ENCODE measurements around the gene TOGARAM2. TPM values are rescaled to one million over a fixed set of nuclear protein-coding genes. Genes with fewer than 3 reads are reported as not detected.

TOGARAM2 gene
- total and polyA plus RNA-seq, 10 of the 15 experiments (the other 5 are each of a cell fraction or from before 2014, with no cell fraction given), result 0.01 to 0.06 (median 0.03) TPM; not detected in 7

GRCh38 chr2:29060441-29060840 is 79.3 kb downstream of the TOGARAM2 start (continued):
- no peak for TF ChIP-seq SUZ12 (IDR thresholded peaks at IDR 0.05; ENCODE audit: unreplicated experiment)
- no peak for TF ChIP-seq HDAC6 (IDR thresholded peaks at IDR 0.05; ENCODE audit: unreplicated experiment)
- no peak for TF ChIP-seq ZNF217 (IDR thresholded peaks at IDR 0.05)
- no peak for TF ChIP-seq YBX1 (IDR thresholded peaks at IDR 0.05)

- CTCF ChIA-PET, result no interaction called here
Observed at GRCh38 chr2:29061176-29061575, 80.1 kb downstream of the TOGARAM2 start.

More at GRCh38 chr2:29061176-29061575, 80.1 kb downstream of the TOGARAM2 start:
- ChIA-PET SMC1A (ENCODE audit: uncharacterized antibody, unreplicated experiment) (no interaction called here), POLR2A (no interaction called here), RAD21 (ENCODE audit: unreplicated experiment) (no interaction called here)
- Histone ChIP-seq H3K79me2 (ENCODE audit: control insufficient read depth, insufficient read depth, low read length) (no peaks in the 10 kb centered on the region), H3K9ac (ENCODE audit: control insufficient read depth, insufficient read depth, low read length) (no peak overlapping the region), H3K27ac (ENCODE audit: control insufficient read depth, insufficient read depth) (no peak overlapping the region), H2AFZ (ENCODE audit: control insufficient read depth, low read depth, low read length) (no peak overlapping the region), H3K9me3 (replicated peaks; ENCODE audit: control insufficient read depth, insufficient read depth, low read length) (no peaks in the 10 kb centered on the region), H3K27me3 (replicated peaks in 1 of 2; ENCODE audit: control insufficient read depth in 2 of 2, insufficient read depth in 2 of 2, low read length in 1 of 2) (no peaks in the 10 kb centered on the region), H3K4me3 (no peak overlapping the region), H3K36me3 (ENCODE audit: control insufficient read depth in 2 of 2, insufficient read depth in 2 of 2, low read length in 1 of 2) (no peaks in the 10 kb centered on the region), H3K4me1 (ENCODE audit: control insufficient read depth, insufficient read depth, low read length) (no peaks in the 10 kb centered on the region), H3K4me2 (ENCODE audit: control insufficient read depth, insufficient read depth) (no peak overlapping the region), H4K20me1 (ENCODE audit: control insufficient read depth, insufficient read depth) (no peaks in the 10 kb centered on the region)
- in situ Hi-C loops (cut with MboI), result no loop called here
- no peak for TF ChIP-seq CBX5 (IDR thresholded peaks at IDR 0.05; ENCODE audit: low read depth)
- TF ChIP-seq ZNF592 (IDR thresholded peaks at IDR 0.05), result no peak
- no peak for TF ChIP-seq CTCF (IDR thresholded peaks at IDR 0.05 in 2 of 3, conservative IDR thresholded peaks at IDR 0.05 in 1 of 3; ENCODE audit: control insufficient read depth in 2 of 3, extremely low read depth in 1 of 3, insufficient read depth in 1 of 3, low read depth in 3 of 3, low read length in 3 of 3)
- no peak for TF ChIP-seq BMI1 (IDR thresholded peaks at IDR 0.05; ENCODE audit: borderline replicate concordance)
- no peak for TF ChIP-seq RB1 (IDR thresholded peaks at IDR 0.05; ENCODE audit: borderline replicate concordance)
- no peak for TF ChIP-seq LARP7 (IDR thresholded peaks at IDR 0.05)
- no peak for TF ChIP-seq NFYA (IDR thresholded peaks at IDR 0.05; ENCODE audit: borderline replicate concordance, low read depth, low read length)
- no peak for TF ChIP-seq EP300 (IDR thresholded peaks at IDR 0.05; ENCODE audit: borderline replicate concordance in 1 of 2, control insufficient read depth in 1 of 2, low read depth in 2 of 2, low read length in 2 of 2)
- TF ChIP-seq ZBTB33 (IDR thresholded peaks at IDR 0.05), result no peak
- TF ChIP-seq SUZ12 (IDR thresholded peaks at IDR 0.05; ENCODE audit: unreplicated experiment), result no peak
- no peak for TF ChIP-seq MAX (IDR thresholded peaks at IDR 0.05; ENCODE audit: low read depth, low read length)
- no peak for TF ChIP-seq SUPT20H (IDR thresholded peaks at IDR 0.05; ENCODE audit: borderline replicate concordance, control insufficient read depth, low read depth, low read length)
- intact Hi-C loops (cut with micrococcal nuclease; ENCODE audit: unreplicated experiment), result no loop called here
- no peak for ATAC-seq
- no peak for DNase-seq (ENCODE audit: low read depth, low spot score)
- FAIRE-seq, result no peak
- BruUV-seq (replicated peaks), result no TSS peak
- 45% methylated on average over 6 of the region's 6 CpGs for WGBS (ENCODE audit: insufficient coverage, insufficient replicate concordance, low lambda C conversion rate, missing lambda C conversion rate)
